Stimulated activated CD8-positive, alpha-beta memory T cell treated with anti-CD3 and anti-CD28 coated beads, Interleukin-4, amount 100 ng/mL, for 24 hours (primary cell): ENCODE data around the gene PLIN5.
A peak's percentile ranks its signal among the peaks of the same experiment; 100 is the strongest.

Experiments used
- DNase-seq: peaks from one replicate; pipeline ENCODE4 v3.0.0-alpha.2; 2020; ENCODE audit warnings: low read depth

PLIN5 gene

DNA sequence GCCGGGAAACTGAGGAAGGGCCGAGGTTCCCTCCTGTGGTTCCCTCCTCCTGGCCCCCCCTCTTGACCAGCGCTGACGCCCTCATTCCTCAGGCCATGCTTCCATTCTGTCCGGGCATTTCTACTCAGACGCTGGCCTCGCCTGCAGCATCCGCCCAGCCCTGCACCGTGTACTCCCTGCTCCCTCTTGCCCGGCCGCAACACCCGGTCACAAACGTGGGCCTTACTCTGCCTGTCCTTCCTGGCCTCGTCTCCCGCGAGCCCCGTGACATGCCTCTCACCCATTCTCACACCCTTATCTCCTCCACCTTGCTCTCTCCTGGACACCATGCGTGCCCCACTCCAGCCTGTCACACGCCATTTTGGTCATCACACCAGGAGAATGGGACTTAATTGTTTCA, 51.6 kb downstream of the PLIN5 start:
- DNase-seq: no peak

DNA sequence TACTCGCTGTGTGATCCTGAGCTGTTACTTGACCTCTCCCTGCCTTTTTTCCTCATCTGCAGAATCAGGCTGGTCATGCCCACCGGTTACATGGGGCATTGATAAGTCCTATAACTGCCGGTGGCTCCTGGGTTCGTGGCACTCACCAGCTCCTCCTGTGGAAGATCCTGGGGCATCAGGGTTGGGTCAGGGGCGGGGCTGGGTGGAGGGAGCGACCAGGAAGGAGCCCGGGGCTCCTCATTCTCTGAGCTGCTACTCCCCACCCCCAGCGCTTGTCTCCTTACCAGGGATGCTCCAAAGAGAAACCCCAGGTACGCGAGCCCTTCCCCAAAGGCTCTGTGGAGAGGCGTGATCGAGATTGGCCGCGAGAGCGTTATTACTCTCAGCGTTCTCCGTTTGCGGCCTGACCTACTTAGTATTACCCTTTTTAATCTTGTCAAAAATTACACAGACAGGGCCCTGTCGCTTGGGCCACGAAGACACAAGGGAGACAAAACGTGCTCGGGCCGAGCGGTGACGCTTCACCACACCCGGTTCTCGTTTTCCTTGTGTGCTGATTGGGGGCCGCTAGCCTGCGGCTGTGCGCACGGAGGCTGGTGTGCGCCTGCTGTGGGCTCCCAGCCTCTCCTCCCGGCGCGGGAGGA, 52.2 kb downstream of the PLIN5 start:
- no peak for DNase-seq

DNA sequence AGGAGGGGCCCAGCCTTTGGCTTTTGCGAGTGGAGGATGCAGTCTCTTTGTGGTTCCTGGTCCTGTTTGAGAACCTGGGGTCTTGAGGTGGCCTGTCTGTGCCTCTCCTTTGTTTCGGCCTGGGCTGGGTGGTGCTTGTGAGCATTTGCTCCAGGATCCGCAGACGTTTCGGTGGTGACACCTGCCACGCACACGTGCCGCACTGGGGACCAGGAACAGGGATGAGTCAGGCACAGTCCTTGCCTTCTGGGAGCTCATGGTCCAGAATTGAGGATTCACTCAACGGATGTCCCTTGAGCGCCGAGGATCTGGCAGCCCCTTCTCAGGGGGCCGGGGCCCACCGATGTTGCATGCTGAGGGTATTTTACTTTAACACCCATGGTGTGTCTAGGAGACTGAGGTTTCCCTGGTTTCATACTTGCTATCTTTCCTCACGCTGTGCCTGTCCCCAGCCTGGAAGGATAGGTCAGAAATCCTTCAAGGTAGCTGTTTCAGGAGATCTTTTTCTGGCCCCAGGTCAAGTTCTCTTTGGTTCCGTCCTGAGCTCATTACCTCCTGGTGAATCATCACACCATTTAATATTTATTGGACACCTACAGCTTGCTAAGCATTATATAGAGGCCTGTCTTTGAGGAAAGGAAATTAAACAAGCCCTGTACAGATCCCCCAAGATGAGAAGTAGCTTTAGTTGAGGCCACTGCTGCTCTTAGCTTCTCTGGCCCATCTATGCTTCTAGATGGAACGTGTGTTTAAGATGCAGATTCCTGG, 57.8 kb downstream of the PLIN5 start:
- DNase-seq: no peak

DNA sequence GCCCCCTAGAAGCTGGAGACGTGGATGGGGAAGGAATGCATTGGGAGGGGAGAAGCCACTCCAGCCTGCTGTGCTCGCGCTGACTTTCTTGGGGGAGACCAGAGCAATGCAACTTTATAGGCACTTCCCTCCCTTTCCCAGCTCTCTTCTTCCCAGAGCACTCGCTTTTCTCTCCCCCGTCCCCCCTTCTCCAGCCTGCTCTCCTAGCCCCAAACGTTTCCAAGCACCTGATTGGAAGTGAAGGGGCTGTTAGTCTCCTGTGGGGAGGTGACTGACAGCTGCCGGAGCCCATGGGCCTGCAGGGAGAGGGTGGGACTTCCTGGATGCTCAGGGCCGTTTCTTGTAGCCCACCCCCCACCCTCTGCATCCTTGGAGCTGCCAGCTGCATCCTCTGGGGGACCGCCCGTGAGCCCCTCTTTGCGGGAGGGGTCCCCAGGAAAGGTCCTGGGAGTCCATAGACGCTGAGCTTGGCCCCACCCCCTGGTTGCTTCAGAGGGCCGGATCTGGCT, 60.5 kb downstream of the PLIN5 start:
- peak; percentile 20 for DNase-seq

DNA sequence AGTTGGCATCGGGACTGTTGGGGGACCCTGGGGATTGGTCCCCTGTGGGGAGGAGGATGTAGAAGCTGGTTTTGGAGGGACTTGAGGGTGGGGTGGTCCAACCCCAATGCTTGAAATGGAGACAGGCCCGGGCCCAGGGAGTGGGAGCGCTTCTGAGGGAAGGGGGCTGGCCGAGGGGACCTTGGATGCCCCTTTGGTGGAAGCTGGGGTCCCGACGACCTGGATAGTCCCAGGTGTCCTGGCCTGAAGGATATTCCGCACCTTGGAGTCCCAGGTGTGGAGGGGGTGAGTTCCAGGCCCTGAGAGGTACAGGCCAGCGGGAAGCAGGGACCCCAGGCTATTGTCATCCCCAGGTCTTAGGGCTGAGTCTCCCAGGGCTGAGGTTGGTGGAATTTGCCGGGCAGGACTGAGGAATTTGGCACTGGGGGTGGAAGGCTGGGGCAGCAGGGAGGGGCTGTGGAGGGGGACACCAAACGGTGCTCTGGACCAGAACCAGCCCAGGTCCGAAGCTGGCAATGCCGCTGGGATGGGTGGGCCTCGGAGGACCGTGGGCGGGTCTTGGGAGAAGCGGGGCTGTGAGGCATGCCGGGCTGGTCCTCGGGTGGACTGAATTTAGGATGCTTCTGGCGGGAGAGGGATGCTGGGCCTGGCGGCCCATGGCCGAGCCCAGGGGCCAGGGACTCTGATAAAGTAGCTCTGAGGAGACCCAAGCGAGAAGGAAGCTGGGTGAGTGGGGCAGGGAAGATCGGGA, 61.1 kb downstream of the PLIN5 start:
- no peak for DNase-seq

DNA sequence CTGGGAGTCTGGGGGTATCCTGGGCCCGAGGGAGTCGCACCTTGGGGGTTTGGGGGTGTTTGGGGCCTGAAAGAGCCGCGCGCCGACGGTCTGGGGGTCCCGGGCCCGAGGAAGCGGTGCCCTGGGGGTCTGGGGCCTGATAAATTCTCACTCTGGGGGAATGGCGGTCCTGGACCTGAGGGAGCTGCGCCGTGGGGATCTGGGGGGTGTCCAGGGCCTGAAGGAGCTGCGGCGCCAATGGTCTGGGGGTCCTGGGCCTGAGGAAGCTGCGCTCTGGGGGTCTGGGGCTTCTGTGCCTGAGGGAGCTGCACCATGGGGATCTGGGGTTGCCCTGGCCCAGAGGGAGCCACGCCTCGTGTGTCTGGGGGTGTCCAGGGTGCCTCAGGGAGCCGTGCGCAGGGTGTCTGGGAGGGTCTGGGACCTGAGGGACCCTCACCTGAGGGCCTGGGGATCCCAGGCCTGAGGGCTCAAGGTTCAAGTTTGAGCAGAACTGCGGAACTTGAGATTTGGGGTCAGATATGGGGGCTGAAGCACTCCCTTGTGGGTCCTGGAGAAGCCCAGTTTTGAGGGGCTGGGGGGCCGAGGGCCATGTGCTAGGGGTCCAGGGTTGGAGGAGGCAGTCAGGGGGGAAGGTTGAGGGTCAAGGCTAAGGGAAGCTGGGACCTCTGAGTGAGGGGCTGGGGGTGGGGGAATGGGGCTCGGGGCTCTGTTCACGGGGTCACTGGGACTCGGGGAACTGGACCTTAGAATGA, 61.8 kb downstream of the PLIN5 start:
- no peak for DNase-seq
